ENCODE measurements around the gene PPP2R5C.
"Not testable (repeated sequence)": the region's sequence is repeated elsewhere in the genome, so short reads cannot be mapped to it uniquely, and the experiment has no call there.

Gene PPP2R5C

DNA sequence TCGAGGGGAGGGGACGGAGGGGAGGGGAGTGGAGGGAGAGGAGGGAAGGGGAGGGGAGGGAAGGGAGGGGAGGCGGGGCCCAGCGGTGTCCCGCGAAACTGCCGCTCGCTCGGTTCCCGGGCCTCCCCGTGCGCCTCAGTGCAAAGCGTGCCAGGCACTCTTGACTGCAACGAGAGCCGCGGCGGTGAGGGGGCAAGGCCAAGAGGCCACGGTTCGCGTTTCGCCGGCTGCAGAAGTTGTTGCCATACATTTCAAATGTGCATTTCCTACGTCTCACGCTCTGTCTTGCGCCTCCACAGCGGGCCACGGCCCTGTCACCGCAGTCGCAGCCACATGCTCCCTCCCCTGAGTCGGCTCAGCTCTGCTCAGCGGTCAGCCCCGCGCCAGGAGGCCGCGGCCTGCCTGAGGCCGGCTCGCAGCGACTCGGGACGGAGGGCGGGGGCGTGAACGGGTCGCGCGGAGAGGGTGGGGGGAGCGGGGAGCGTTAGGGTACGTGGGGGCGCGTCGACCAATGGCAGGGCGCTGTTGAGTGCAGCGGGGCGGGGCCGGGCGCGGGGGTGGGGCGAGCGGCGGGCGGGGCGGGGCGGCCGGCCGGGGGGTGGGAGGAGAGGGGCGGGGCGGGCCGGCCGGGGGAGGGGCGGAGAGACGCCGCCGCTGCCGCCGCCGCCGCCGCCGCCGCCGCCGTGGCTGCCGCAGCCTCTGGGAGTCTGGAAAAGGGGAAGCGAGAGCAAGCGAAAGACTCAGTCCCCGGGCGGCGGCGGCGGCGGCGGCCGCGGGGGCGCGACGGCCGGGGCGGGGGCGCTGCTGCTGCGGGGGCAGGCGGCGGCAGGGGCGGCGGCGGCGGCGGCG, at the start of gene PPP2R5C:
PPP2R5C (plus strand) TSS at position 678 of the 849 bp plus-strand sequence. CDS start 185 bp downstream, outside the sequence.
- peak; percentile 79 to 85 for DNase-seq (ENCODE audit: low read depth in 2 of 2)

- not testable (repeated sequence) for DNase-seq (ENCODE audit: low read depth in 2 of 2)
These were observed 49.7 kb upstream of the PPP2R5C start for GRCh38 chr14:101711857-101712233.

DNA sequence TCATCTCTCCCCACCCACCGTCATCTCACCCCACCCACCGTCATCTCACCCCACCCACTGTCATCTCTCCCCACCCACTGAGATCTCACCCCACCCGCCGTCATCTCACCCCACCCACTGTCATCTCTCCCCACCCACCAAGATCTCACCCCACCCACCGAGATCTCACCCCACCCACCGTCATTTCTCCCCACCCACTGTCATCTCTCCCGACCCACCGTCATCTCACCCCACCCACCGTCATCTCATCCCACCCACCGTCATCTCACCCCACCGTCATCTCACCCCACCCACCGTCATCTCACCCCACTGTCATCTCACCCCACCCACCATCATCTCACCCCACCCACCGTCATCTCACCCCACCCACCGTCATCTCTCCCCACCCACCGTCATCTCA, 49.2 kb upstream of the PPP2R5C start:
- not testable (repeated sequence) for DNase-seq (ENCODE audit: low read depth in 2 of 2)

GRCh38 chr14:101713091-101713490, 48.4 kb upstream of the PPP2R5C start:
- not testable (repeated sequence) for DNase-seq (ENCODE audit: low read depth in 2 of 2)

GRCh38 chr14:101713621-101714349, 47.7 kb upstream of the PPP2R5C start:
- DNase-seq (ENCODE audit: low read depth in 2 of 2): no peak

- DNase-seq (ENCODE audit: low read depth in 2 of 2): no peak
These were observed 47.1 kb upstream of the PPP2R5C start for GRCh38 chr14:101714394-101714793.

DNA sequence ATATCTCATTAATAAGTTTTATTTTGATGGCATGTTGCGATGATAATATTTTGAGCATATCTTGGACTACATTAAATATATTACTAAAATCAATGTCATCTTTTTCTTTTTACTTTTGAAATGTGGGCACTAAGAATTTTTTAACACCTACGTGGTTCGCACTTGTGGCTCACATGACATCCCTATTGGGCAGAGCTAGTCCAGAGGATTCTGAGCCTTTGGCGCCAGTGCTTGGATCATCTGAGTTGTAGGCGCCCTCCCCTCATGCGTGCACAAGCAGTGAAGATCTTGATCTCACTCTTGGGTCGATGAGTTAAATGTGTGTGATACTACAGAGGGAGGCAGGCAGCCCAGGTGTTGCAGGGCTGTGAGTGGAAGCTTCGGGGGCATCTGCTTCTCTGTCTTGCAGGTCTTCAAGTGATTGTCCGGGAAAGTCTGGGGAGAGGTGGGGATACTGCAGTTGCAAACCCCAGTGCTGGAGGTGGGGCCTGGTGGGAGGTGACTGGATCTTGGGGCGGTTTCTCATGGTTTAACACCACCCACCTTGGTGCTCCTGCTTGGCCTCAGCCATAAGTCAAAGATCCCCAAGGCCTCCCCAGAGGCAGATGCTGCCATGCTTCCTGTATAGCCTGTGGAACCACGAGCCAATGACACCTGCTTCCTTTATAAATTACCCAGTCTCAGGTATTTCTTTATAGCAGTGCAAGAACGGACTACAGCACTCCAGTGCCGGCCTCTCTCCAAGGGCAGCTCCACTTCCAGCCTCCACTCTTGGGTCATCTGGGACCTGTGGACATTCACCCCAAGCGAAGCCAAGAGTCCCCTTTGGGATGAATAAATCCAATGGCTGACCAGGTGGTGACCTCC, 46.1 kb upstream of the PPP2R5C start:
- DNase-seq (ENCODE audit: low read depth in 2 of 2): no peak

DNA sequence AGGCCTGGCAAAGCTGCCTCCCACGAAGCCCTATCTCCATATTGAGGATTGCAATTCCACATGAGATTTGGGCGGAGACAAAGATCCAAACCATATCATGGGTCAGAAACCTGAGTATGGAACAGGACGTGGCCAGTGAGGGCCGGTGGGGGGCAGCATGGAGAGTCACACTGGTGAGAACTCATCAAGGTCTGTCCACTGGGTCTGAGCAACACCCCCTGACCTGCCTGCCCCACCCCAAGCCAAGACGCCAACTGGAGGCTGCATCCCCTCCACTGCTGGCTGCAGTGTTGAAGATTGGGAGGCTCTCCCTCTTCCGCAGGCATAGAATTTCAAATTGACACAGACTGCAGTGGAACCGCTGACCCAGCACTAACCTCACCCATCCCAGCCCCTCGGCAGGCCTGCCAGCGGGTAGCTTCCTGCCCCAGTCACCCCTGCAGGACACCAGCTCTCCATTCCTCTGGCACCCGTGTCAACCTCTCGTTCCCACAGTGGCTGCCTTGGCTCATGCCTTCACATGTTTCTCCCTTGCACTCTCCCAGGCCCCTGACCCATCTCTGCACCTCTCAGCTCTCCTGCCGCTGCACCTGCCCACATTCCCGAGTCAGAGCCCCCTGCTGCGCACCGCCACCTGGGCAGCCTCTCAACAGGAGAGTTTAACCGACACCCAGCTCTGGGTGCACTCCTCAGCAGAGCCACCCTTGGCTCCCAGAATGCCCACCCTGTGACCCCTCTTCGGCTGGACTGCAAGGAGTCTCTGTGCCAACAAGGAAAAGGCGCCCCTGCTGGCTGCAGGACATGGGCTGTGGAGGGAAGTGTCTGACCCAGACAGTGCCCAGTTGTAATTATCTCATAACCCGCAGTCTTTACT, 45.2 kb upstream of the PPP2R5C start:
- DNase-seq (ENCODE audit: low read depth in 2 of 2): no peak

GRCh38 chr14:101716956-101717662, 44.4 kb upstream of the PPP2R5C start:
- no peak for DNase-seq (ENCODE audit: low read depth in 2 of 2)

DNA sequence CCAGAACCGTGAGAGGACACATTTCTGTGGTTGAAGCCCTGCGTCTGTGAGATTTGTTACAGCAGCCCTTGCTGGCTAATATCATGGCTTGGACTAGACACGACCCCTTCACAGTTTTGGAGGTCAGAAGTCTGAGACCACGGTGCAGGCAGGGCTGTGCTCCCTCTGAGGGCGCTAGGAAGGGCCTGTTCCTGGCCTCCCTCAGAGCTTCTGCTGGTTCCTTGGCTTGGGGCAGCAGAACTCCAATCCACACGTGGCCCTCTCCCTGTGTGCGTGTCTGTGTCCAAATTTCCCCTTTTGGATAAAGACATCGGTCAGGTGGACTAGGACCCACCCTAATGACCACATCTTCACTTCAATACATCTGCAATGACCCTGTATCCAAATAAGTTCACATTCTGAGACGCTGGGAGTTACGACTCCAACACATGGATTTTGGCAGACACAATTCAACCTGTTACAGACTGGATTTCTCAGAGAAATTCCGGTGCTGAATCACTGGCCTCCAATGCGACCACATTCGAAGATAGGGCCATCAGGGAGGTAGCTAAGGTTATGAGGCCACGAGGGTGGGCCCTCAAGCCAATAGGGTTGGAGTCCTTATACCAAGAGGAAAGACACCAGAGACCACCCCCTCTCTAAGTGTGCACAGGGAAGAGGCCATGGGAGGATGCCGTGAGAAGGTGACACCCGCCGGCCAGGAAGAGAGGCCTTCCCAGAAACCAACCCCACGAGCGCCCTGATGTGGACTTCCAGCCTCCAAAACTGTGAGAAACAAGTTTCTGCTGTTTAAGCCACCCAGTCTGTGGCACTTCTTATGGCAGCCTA, 43.6 kb upstream of the PPP2R5C start:
- DNase-seq (ENCODE audit: low read depth in 2 of 2): no peak

- DNase-seq (ENCODE audit: low read depth in 2 of 2): no peak
These were observed 42.4 kb upstream of the PPP2R5C start for GRCh38 chr14:101719045-101719645.

DNA sequence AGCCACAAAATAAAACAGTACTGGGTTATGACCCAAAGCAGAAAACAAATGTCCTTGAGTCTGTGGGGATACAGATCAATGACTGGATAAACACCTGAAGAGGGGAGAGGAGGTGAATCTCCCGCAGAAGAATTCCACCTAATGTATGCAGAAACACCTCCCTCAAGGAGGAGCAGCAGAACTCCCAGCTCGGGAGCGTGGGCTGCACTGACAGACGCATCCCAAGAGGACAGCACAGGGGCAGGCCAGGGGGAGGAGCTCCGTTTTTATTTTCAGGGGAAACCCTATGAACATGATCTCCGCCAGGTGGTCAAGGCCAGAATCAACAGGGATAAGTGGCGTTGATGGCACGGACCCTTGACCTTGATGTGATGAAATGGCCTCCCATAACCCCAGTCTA, 41.8 kb upstream of the PPP2R5C start:
- DNase-seq (ENCODE audit: low read depth in 2 of 2): no peak

GRCh38 chr14:101721111-101721510, 40.4 kb upstream of the PPP2R5C start:
- no peak for DNase-seq (ENCODE audit: low read depth in 2 of 2)

- peak; percentile 39 to 54 for DNase-seq (ENCODE audit: low read depth in 2 of 2)
These were observed 39.4 kb upstream of the PPP2R5C start for GRCh38 chr14:101721951-101722661.

GRCh38 chr14:101723061-101723595, 38.4 kb upstream of the PPP2R5C start:
- no peak for DNase-seq (ENCODE audit: low read depth in 2 of 2)

DNA sequence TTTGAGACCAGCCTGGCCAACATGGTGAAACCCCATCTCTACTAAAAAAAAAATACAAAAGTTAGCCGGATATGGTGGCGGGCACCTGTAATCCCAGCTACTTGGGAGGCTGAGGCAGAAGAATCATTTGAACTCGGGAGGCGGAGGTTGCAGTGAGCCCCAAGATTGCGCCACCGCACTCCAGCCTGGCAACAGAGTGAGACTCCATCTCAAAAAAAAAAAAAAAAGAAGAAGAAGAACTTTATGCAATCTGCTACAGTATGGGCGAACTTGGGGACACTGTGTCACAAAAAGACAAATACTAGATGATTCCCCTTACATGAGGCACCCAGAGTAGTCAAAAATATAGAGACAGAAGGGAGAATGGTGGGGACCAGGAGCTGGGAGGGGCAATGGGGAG, 35.9 kb upstream of the PPP2R5C start:
- DNase-seq (ENCODE audit: low read depth in 2 of 2): not testable (repeated sequence)

DNA sequence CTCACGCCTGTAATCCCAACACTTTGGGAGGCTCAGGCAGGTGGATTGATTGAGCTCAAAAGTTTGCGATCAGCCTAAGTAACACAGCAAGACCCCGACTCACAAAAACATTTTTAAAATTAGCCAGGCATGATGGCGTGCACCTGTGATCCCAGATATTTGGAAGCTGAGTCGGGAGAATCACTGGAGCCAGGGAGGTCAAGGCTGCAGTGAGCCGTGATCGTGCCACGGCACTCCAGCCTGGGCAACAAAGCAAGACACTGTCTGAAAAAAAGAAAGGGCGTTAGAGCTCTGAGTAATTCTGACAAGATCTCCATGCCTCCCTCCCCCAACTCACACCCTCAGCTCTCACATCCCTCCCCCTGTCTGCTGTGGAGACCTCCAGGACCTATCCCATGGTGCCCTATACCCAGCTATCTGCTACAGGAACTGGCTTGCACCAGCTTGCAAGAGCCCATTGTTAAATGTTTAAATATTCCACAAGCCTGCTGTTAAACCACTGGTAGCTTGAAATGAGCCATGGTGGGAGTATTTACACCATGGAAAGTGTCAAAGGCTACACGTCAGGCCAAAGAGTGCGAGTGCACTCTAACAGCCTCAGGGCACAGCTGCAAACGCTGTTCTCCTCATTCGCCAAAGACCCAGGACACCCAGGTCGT, 35.1 kb upstream of the PPP2R5C start:
- no peak for DNase-seq (ENCODE audit: low read depth in 2 of 2)

DNA sequence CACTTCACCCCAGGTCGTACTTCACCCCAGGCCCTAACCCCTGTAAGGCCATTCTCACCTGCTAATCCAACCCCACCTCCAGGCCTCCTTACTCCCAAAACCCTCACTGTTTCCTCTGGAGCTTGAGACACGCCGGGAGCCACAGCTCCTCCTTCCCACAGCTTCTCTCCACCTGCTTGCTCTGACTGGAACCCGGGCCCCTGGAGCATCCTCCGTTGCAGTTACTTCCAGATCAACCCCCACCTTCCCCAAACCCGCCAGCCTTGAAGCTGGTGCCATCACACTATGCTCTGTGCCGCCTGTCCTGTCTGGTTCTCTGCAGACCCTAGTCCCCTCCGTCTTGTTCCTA, 34.6 kb upstream of the PPP2R5C start:
- no peak for DNase-seq (ENCODE audit: low read depth in 2 of 2)

Data from stimulated activated CD4-positive, alpha-beta T cell treated with anti-CD3 and anti-CD28 coated beads, Interleukin-1b, Interleukin-23, amount 100 ng/mL, for 4 hours (primary cell).